Fibroblast of skin of right quadriceps (primary cell): ENCODE measurements around the gene ARHGAP30.

Experiments used
- DNase-seq: peaks from one replicate; pipeline ENCODE4 v3.0.0-alpha.2; 2013

ARHGAP30 gene

DNA sequence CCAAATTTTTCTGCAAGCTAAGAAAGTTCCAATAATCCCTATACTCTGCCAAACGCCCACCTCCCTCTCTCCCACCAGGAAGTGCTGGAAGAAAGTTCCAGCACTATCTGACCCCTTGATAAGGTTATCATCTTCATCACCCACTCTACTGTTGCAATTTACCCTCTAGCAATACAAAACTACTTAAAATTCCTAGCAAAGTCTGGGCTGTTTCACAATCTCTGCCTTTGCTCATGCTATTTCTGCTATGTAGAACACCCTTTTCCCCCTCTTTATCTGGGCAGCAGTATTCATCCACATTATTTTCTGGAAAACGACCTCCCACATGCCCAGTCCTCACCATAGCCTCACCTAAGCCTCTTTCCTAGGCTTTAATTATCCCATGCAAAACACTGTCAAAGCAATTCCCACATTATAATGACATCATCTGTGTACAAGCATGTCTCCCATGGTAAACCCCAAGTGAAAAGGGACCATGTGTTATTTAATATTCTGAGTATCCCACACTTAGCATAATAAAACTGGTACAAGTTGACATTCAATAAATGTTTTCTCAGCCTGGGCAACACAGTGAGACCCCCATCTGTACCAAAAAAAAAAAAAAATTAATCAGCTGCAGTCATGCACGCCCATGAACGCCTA, 60.7 kb downstream of the ARHGAP30 start:
- DNase-seq: no peak

- no peak for DNase-seq
Measured at GRCh38 chr1:161007369-161007768, 62.3 kb downstream of the ARHGAP30 start.

DNA sequence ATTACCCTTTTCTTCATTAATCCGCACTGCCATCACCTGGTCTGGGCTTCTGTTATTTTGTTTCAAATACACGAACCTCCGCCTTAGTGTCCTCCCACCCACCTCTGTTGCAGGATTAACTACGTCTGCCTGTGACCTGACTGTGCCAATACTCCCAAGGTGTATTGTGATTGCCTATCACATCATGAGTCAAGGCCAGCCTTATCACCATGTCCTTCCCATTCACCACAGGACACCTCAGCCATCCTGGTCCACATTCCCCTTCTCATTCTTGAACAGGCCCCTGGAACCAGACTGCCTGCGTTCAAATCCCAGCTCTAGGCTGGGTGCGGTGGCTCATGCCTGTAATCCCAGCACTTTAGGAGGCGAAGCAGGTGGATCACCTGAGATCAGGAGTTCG, 63.1 kb downstream of the ARHGAP30 start:
- DNase-seq: no peak

DNA sequence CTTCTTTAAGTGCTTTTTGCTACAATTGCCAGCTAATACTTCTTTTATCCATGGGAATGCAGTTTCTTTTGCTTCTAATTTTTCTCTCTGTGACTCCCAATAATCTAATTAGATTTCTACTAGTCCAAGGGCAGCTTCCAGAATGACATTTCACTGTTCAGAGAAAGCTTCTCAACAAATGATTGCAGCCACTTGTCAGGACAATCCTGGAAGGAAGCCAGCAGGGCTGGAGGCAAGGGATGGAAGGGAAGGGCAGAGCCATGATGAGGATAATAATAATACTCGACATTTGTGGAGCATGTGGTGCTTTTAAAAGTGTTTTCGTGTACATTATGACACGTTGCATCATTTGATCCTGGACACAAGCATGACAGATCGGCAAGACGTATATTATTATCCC, 68.2 kb downstream of the ARHGAP30 start:
- no peak for DNase-seq

DNA sequence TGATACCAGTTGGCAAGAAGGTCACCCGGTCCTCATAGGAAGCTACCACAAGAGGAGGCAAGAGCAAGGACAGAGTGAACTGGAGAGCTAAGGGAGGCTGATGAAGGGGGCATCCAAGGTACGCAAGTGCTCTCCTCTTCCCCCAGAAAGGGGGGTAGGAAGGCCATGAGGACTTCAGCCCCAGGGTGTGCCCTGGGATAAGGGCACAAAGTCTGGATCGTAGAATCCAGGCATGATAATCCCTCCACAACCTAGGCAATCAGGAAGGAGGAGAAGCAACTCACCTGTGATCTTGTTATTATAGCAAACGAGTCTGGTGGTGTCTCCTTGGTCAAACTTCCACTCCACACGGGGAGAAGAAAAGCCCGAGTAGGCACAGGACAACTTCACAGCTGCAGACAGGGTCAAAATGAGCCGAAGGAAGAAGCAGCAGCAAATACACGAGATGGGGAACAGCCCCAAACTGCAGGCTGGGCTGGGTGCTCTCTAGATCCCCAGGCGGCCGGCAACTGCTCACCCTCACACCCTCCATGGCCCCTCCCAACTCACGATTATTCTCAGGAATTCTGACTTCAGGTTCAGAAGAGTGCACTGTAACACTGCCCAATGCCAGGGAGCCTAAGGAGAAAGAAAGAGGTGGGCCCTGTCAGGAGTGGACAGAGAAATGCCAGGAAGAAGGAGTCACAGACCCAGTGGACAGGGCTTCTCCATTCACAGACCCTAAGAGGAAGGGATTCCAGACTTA, 68.8 kb downstream of the ARHGAP30 start:
- no peak for DNase-seq

- DNase-seq: no peak
Measured at GRCh38 chr1:160999376-160999775, 70.3 kb downstream of the ARHGAP30 start.

DNA sequence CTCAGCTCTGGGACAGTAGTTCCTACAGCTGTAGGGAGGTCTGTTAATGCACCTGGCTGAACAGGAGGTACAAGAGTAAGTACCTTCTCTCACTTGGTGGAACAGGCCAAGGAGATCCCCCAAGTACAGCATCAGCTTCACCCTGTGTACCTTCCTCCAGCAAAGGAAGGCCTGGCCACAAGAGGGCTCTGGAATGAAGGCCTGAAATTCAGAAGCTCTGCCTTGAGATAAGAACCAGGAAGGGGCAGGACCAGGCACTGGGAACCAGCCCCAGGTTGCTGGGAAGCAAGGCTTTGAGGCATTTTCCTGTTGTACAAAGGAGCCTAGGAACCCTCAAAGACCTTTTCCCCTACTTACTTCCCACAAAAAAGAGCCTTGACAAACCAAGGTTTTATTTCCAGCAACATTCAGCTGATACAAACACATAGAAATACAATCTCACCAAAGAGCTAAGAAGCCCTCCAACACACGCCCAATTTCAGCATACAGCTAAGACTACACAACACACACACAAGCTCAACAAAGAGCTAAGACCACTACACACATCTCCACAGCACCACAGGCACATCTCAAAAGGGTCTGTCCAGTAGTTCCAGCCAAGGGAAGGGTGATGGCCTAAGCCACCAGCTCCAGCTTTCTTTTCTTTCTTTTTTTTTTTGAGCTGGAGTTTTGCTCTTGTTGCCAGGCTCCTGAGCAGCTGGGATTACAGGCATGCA, 72.2 kb downstream of the ARHGAP30 start:
- peak; percentile 39 for DNase-seq
